KG1 (cell line): ENCODE data around the gene TBC1D23.

Experiments
- DNase-seq: peaks from one replicate; lab custom pipeline; 2025; lab: John Stamatoyannopoulos, UW

The TBC1D23 gene

GRCh38 chr3:100352296-100353231, 91.8 kb downstream of the TBC1D23 start:
- no peak for DNase-seq

GRCh38 chr3:100354850-100355249, 94.1 kb downstream of the TBC1D23 start:
- DNase-seq, result no peak

- DNase-seq, result no peak
These were observed 97.6 kb downstream of the TBC1D23 start for GRCh38 chr3:100358413-100358812.

- DNase-seq, result no peak
These were observed 98.2 kb downstream of the TBC1D23 start for GRCh38 chr3:100359035-100359434.

- DNase-seq, result no peak
These were observed 100.1 kb downstream of the TBC1D23 start for GRCh38 chr3:100360757-100361496.

- DNase-seq, result no peak
These were observed 101.1 kb downstream of the TBC1D23 start for GRCh38 chr3:100361897-100362296.

GRCh38 chr3:100364421-100364820, 103.6 kb downstream of the TBC1D23 start:
- no peak for DNase-seq

- DNase-seq, result no peak
These were observed 105.6 kb downstream of the TBC1D23 start for GRCh38 chr3:100366424-100366823.

- DNase-seq, result no peak
These were observed 107.6 kb downstream of the TBC1D23 start for GRCh38 chr3:100368441-100368840.

- DNase-seq, result no peak
These were observed 110.0 kb downstream of the TBC1D23 start for GRCh38 chr3:100370756-100371155.

GRCh38 chr3:100374521-100374920, 113.7 kb downstream of the TBC1D23 start:
- DNase-seq, result no peak
